DMS79 (cell line): ENCODE measurements around the gene PGA4.
"Not testable (repeated sequence)": the region's sequence is repeated elsewhere in the genome, so short reads cannot be mapped to it uniquely, and the experiment has no call there.

Experiments used
- DNase-seq: peaks from one replicate; lab custom pipeline; 2025; lab: John Stamatoyannopoulos, UW

Gene PGA4

DNA sequence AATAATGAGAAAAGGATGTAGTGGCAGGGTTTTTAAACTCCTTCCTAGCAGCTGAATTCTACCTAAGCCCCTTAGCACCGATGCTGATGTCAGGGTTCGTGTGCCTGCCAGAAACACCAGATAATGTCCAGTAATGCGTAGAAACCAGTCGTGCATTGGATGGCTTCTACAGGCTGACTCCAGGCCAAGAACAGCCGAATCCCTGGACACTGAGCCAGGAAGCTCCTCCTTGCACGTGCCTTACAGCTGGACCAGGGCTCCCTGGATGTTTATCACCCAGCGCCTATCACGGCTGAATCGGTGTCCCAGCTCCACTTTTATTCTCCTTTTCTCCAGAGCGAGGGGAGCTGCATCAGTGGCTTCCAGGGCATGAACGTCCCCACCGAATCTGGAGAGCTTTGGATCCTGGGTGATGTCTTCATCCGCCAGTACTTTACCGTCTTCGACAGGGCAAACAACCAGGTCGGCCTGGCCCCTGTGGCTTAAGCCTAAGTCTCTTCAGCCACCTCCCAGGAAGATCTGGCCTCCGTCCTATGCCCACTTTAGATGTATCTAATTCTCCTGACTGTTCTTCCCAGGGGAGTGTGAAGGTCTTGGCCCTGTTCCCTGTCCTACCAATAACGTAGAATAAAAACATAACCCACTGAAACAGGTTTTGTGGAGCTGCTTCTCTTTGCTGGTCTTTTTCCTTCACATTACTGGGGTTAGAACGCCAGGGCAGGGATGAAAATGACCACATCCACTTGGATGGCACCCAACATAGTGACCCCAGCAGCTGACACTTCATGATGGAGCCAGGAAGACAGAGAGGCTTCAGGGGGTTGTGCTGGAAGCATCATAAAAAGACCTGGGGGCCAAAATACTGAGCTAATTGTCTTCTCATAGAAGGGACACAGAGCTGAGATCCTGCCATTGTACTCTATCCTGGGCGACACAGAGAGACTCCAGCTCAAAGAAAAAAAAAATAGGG is 28.9 kb downstream of the PGA4 start:
- DNase-seq: not testable (repeated sequence)

GRCh38 chr11:61252332-61252731 is 30.2 kb downstream of the PGA4 start:
- DNase-seq: not testable (repeated sequence)

GRCh38 chr11:61254403-61255025 is 32.4 kb downstream of the PGA4 start:
- DNase-seq: no peak

- no peak for DNase-seq
These were observed 34.7 kb downstream of the PGA4 start for GRCh38 chr11:61256710-61257482.

DNA sequence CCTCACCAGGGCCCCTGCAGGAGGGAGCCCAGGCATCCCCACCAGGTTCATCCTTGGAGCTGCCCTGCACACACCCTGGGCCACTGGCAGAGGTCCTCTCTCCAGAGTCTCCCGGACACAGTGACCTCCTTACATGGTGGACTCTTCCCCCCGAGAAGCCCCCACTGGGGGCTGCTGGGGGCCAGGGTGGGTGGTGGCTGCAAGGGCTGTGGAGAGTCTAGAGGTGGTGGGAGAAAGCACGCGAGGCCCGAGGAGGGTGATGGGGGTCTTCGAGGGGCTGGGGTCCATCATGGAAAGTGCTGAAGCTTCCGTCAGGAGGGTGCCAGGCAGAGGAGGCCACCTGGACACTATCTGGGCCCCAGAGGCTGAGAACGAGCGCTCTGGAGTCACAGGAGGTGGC is 36.4 kb downstream of the PGA4 start:
- no peak for DNase-seq

GRCh38 chr11:61259363-61259762 is 37.2 kb downstream of the PGA4 start:
- no peak for DNase-seq

DNA sequence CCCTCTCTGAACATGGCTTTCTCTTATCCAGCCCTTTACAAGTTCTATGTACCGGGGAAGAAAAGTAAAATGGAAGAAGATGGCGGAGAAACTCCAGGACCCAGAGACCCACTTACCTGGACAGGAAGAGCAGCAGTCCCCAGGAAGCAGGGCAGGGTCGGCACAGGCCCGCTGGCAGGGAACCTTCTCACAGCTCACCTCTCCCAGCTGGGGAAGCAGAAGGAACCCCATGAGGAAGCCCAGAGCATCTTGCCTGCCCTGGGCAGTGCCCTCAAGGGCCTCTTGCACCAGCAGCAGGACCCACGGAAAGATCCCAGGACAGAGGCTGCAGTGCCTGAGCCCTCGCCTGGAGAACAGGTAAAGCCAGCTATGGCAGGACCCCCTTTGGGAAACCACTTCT is 42.2 kb downstream of the PGA4 start:
- no peak for DNase-seq

- no peak for DNase-seq
These were observed 42.6 kb downstream of the PGA4 start for GRCh38 chr11:61264795-61265194.

GRCh38 chr11:61265357-61265756 is 43.2 kb downstream of the PGA4 start:
- DNase-seq: no peak

DNA sequence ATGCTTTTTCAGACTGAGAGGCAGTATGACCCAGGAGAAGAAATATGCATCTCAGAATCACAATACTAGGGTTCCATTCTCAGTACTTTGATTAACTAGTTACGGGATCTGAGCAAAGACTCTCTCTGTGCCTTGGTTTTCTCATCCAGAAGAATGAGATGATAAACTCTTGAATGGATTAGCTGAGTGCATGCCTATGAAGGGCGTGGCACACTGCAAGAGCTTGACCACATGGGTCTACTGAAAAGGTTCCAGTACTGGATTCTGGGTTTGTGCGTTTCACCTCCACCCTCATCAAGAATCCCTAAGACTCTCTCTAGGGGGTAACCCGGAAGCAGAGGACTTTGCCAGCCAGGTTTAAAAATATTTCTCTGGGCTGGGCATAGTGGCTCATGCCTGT is 44.5 kb downstream of the PGA4 start:
- DNase-seq: no peak

GRCh38 chr11:61267437-61267841 is 45.3 kb downstream of the PGA4 start:
- DNase-seq: no peak

GRCh38 chr11:61268588-61269250 is 46.6 kb downstream of the PGA4 start:
- DNase-seq: no peak

- no peak for DNase-seq
These were observed 48.4 kb downstream of the PGA4 start for GRCh38 chr11:61270354-61271076.

DNA sequence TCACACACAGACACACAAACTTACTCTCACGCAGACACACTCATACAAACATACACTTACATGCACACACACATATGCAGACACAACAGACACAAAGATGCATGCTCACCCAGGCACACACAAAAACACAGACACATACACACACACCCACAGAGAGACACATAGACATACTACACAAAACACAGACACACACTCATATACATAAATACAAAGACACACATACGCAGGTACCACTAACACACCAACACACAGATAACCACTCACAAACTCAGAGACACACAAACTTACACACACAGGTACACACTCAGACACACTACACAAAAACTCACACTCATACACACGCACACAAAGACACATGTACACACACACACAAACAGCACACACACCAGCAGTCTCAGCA is 50.6 kb downstream of the PGA4 start:
- no peak for DNase-seq

DNA sequence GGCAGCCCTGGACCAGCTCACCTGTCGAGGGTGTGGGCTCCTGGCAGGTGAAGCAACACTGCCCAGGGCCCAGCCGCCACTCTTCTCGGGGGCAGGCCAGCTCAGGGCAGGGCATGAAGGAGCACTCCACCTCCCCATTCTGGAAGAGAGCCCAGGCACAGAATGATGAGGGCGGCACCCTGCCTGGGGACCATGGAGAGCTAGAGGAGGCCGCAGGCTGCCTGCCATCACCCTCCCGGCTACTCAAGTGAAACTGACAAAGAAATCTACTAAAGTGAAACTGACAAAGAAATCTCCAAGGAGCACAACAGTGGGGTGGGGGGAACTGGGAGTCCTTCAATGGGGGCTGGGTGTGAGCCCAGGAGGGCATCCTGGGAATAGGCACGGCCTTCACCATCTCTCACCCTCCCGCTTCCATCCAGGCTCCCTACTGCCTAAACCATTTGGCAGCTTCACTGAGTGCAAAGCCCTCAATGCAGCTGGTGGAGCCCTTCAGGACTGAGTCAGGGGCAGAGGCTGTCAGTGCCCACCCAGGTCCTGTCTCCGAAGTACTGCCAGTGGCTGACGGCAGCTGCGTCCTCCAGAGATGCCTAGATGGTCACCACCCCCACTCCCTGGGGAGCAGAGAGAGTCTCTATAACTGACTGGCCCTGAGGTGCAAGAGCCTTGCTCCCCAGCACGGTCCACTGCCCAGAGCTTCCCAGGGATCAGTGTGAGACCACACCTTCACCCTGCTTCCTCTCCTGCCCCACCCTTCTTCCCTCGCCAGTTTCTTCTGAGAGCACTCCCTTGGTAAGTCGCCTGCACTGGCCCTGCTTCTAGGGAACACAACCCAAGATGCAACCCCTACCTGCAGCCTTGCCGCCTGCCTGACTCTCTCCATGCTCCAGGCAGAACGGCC is 51.3 kb downstream of the PGA4 start:
- DNase-seq: peak; percentile 94

DNA sequence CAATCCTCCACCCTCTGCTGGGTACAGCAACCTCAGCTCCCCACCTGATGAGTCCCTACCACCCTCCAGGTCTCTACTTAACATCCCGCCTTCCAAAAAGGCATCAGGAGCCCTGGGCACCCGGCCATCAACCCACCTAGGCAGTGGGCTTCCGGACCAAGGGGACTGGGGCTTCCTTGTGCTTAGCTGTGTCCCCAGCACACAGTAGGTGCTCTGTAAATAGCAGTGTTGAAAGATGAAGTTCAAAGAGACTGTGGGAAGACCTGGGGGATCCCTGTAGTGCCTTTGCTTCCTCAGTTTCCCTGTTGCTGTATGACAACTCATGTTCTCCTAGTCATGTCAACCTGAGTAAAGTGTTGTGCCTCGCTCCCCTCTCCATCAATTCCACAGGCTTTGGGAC is 51.9 kb downstream of the PGA4 start:
- DNase-seq: no peak

- DNase-seq: no peak
These were observed 53.0 kb downstream of the PGA4 start for GRCh38 chr11:61275191-61275590.

- no peak for DNase-seq
These were observed 55.2 kb downstream of the PGA4 start for GRCh38 chr11:61277186-61278000.

DNA sequence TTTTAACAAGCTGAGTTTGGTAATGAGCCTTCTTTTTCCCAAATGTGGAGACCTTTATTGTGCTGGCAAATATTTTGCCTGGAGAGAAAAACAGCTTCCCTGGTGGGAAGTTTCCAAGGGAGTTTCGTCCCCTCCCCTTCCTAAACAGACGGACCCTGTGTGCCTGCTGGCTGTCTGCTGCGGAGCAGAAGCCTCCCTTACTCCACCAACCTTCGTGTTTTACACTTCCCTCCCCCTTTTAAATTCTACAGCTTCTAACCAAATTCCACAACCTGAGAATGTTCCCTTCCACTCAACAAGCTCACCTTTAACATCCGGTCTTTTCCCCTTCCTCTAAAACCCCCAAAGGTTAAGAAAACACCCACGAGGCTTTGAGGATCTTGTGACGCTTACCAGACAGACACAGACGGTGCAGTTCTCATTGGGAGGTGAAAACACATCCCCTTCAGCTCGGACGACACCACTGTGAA is 55.9 kb downstream of the PGA4 start:
- DNase-seq: no peak
